Measurements from ENCODE around the gene PIGN. TPM values are rescaled to one million over a fixed set of nuclear protein-coding genes. Genes with fewer than 3 reads are reported as not detected.

PIGN gene
- total RNA-seq, 4 donors from 2014 or later, result 10.6 to 16.9 (median 12.4) TPM

- DNase-seq (ENCODE audit: extremely low spot score), result no peak
- no peaks in the 10 kb centered on the region for H3K27me3 ChIP-seq
- H3K36me3 ChIP-seq, result no peaks in the 10 kb centered on the region
- H3K4me3 ChIP-seq, result no peak overlapping the region
- 37% methylated on average over 9 of the region's 9 CpGs for WGBS
- TF ChIP-seq POLR2AphosphoS5 (IDR thresholded peaks at IDR 0.05), result peak; percentile 48 to 61
- no peak for TF ChIP-seq CTCF (IDR thresholded peaks at IDR 0.05)
- no peak for TF ChIP-seq POLR2A (IDR thresholded peaks at IDR 0.05; ENCODE audit: low read depth)
- no peaks in the 10 kb centered on the region for H3K9me3 ChIP-seq
- intact Hi-C loops (cut with DNase I), result no loop called here
- peak overlapping the region; percentile 40 to 49 (median 41) for H3K27ac ChIP-seq (replicated peaks in 1 of 4)
- peaks cover 14 to 20% (median 16%) of the 10 kb centered on the region in 4 donors for H3K4me1 ChIP-seq
These were observed 168.7 kb downstream of the PIGN start for GRCh38 chr18:62018034-62018758.

GRCh38 chr18:62017618-62018017, 169.2 kb downstream of the PIGN start:
- Histone ChIP-seq H3K4me1 (peaks cover 14 to 20% (median 16%) of the 10 kb centered on the region in 4 donors), H3K27me3 (no peaks in the 10 kb centered on the region), H3K27ac (replicated peaks in 1 of 4) (peak overlapping the region; percentile 40 to 49 (median 41)), H3K9me3 (no peaks in the 10 kb centered on the region), H3K36me3 (no peaks in the 10 kb centered on the region), H3K4me3 (no peak overlapping the region)
- intact Hi-C loops (cut with DNase I), result no loop called here
- WGBS, result 53% methylated on average over 6 of the region's 6 CpGs
- no peak for DNase-seq (ENCODE audit: extremely low spot score)
- TF ChIP-seq EP300 (IDR thresholded peaks at IDR 0.05), result no peak
- no peak for TF ChIP-seq POLR2AphosphoS5 (IDR thresholded peaks at IDR 0.05)
- TF ChIP-seq POLR2A (IDR thresholded peaks at IDR 0.05; ENCODE audit: low read depth), result no peak
- TF ChIP-seq CTCF (IDR thresholded peaks at IDR 0.05), result no peak

- no peak for TF ChIP-seq POLR2A (IDR thresholded peaks at IDR 0.05; ENCODE audit: low read depth)
- no peak for TF ChIP-seq POLR2AphosphoS5 (IDR thresholded peaks at IDR 0.05)
- TF ChIP-seq CTCF (IDR thresholded peaks at IDR 0.05), result no peak
- no peak for TF ChIP-seq EP300 (IDR thresholded peaks at IDR 0.05)
- intact Hi-C loops (cut with DNase I), result no loop called here
- WGBS, result 92% methylated on average over 6 of the region's 6 CpGs
These were observed 175.4 kb downstream of the PIGN start for GRCh38 chr18:62011416-62011815.

GRCh38 chr18:62009521-62009920, 177.3 kb downstream of the PIGN start:
- intact Hi-C loops (cut with DNase I), result no loop called here
- Histone ChIP-seq H3K9me3 (no peaks in the 10 kb centered on the region), H3K36me3 (no peaks in the 10 kb centered on the region), H3K27me3 (no peaks in the 10 kb centered on the region), H3K4me3 (no peak overlapping the region), H3K4me1 (no peaks in the 10 kb centered on the region), H3K27ac (replicated peaks in 1 of 4) (no peak overlapping the region)
- TF ChIP-seq POLR2A (IDR thresholded peaks at IDR 0.05; ENCODE audit: low read depth), result no peak
- no peak for TF ChIP-seq POLR2AphosphoS5 (IDR thresholded peaks at IDR 0.05)
- TF ChIP-seq CTCF (IDR thresholded peaks at IDR 0.05), result no peak
- TF ChIP-seq EP300 (IDR thresholded peaks at IDR 0.05), result no peak
- WGBS, result 85% methylated on average over 3 of the region's 3 CpGs
- DNase-seq (ENCODE audit: extremely low spot score), result no peak

More at GRCh38 chr18:62011416-62011815, 175.4 kb downstream of the PIGN start:
- no peak overlapping the region for H3K27ac ChIP-seq (replicated peaks in 1 of 4)
- no peak overlapping the region for H3K4me3 ChIP-seq
- no peaks in the 10 kb centered on the region for H3K36me3 ChIP-seq
- DNase-seq (ENCODE audit: extremely low spot score), result no peak
- no peaks in the 10 kb centered on the region for H3K9me3 ChIP-seq
- no peaks in the 10 kb centered on the region for H3K4me1 ChIP-seq
- H3K27me3 ChIP-seq, result no peaks in the 10 kb centered on the region

- DNase-seq (ENCODE audit: extremely low spot score), result no peak
- intact Hi-C loops (cut with DNase I), result no loop called here
- H3K4me1 ChIP-seq, result no peaks in the 10 kb centered on the region
- H3K4me3 ChIP-seq, result no peak overlapping the region
- TF ChIP-seq CTCF (IDR thresholded peaks at IDR 0.05), result no peak
- TF ChIP-seq EP300 (IDR thresholded peaks at IDR 0.05), result no peak
- TF ChIP-seq POLR2AphosphoS5 (IDR thresholded peaks at IDR 0.05), result no peak
- TF ChIP-seq POLR2A (IDR thresholded peaks at IDR 0.05; ENCODE audit: low read depth), result no peak
- H3K36me3 ChIP-seq, result no peaks in the 10 kb centered on the region
- H3K27me3 ChIP-seq, result no peaks in the 10 kb centered on the region
- peaks cover 0 to 7% (median 2%) of the 10 kb centered on the region in 4 donors for H3K9me3 ChIP-seq
- H3K27ac ChIP-seq (replicated peaks in 1 of 4), result no peak overlapping the region
These were observed 185.5 kb downstream of the PIGN start for GRCh38 chr18:62001396-62001795.

All from esophagus muscularis mucosa (tissue), 4 donors.